GM23248 (cell line): ENCODE results near the gene KCTD5. TPM values are rescaled to one million over a fixed set of nuclear protein-coding genes. Genes with fewer than 3 reads are reported as not detected.

ENCODE experiments used
- DNase-seq: peaks from one replicate; pipeline ENCODE4 v3.0.0-alpha.2; 2015
- H2AFZ ChIP-seq: fragments of 200-600 bp; sonication (generic); 2 replicates; pipeline ENCODE4 v1.6.1; 2016; ENCODE audit warnings: antibody characterized with exemption
- H3F3A ChIP-seq: fragments of 200-600 bp; sonication (generic); 2 replicates; pipeline ENCODE4 v1.6.1; 2016; ENCODE audit warnings: mild to moderate bottlenecking, antibody characterized with exemption, mixed run types; ENCODE audit not compliant: insufficient read depth
- H3K27ac ChIP-seq: fragments of 200-600 bp; sonication (generic); 2 replicates; pipeline ENCODE4 v1.5.1; 2016; ENCODE audit warnings: mild to moderate bottlenecking
- H3K27me3 ChIP-seq: fragments of 200-600 bp; sonication (generic); replicated peaks from 2 replicates; pipeline ENCODE4 v1.6.1; 2016; ENCODE audit warnings: mild to moderate bottlenecking; ENCODE audit not compliant: insufficient read depth
- H3K36me3 ChIP-seq: fragments of 200-600 bp; sonication (generic); 2 replicates; pipeline ENCODE4 v1.6.1; 2016; ENCODE audit warnings: low read depth, mild to moderate bottlenecking
- H3K4me1 ChIP-seq: fragments of 200-600 bp; sonication (generic); 2 replicates; pipeline ENCODE4 v1.6.1; 2016; ENCODE audit warnings: mild to moderate bottlenecking; ENCODE audit not compliant: insufficient read depth
- H3K4me2 ChIP-seq: fragments of 200-600 bp; sonication (generic); one replicate; pipeline ENCODE4 v1.6.1; 2016; ENCODE audit warnings: mild to moderate bottlenecking; ENCODE audit not compliant: unreplicated experiment
- H3K4me3 ChIP-seq: fragments of 200-600 bp; sonication (generic); 2 replicates; pipeline ENCODE4 v1.5.1; 2016; ENCODE audit warnings: mild to moderate bottlenecking
- H3K79me2 ChIP-seq: fragments of 200-600 bp; sonication (generic); 2 replicates; pipeline ENCODE4 v1.6.1; 2016; ENCODE audit warnings: mild to moderate bottlenecking; ENCODE audit not compliant: insufficient read depth
- H3K9ac ChIP-seq: fragments of 200-600 bp; sonication (generic); 2 replicates; pipeline ENCODE4 v1.6.1; 2016; ENCODE audit warnings: mild to moderate bottlenecking
- H3K9me2 ChIP-seq: fragments of 200-600 bp; sonication (generic); 2 replicates; pipeline ENCODE4 v1.6.1; 2016; ENCODE audit warnings: mixed run types, mild to moderate bottlenecking, moderate library complexity; ENCODE audit not compliant: insufficient read depth
- H3K9me3 ChIP-seq: fragments of 200-600 bp; sonication (generic); one replicate; pipeline ENCODE4 v1.6.1; 2017; ENCODE audit warnings: low read depth
- H4K20me1 ChIP-seq: fragments of 200-600 bp; sonication (generic); 2 replicates; pipeline ENCODE4 v1.6.0; 2016; ENCODE audit not compliant: insufficient read depth
- EZH2 ChIP-seq: fragments of 200-600 bp; sonication (generic); IDR thresholded peaks from 2 replicates; pipeline ENCODE4 v1.6.1; 2018; ENCODE audit warnings: antibody characterized with exemption, mild to moderate bottlenecking; ENCODE audit not compliant: insufficient read depth, poor library complexity, severe bottlenecking
- EZH2phosphoT487 ChIP-seq: fragments of 200-600 bp; sonication (generic); IDR thresholded peaks from 2 replicates; pipeline ENCODE4 v1.6.1; 2018; ENCODE audit warnings: antibody characterized with exemption, moderate library complexity, mild to moderate bottlenecking, low read depth; ENCODE audit not compliant: insufficient read depth
- WGBS, 2 experiments: methylation state at CpG; one replicate each; pipeline ENCODE4 v1.1.6; 2015 to 2017; ENCODE audit warnings: low lambda C conversion rate in 2 of 2, low coverage in 1 of 2; ENCODE audit errors: missing lambda C conversion rate in 2 of 2; 5-methylcytosine and 5-hydroxymethylcytosine counted together
- in situ Hi-C: fragments of 300-500 bp; cut with MboI; formaldehyde crosslinking; loops from 2 replicates; pipeline ENCODE4 v1.15.0; 2020
- polyA plus RNA-seq: library from polyadenylated mRNA; unstranded; fragments of >200 nt; fragmentation: Nextera tagmentation; extraction: Ambion mirVana; gene quantifications from 2 replicates; pipeline ENCODE4 v1.2.1, GENCODE V29; 2016
- total RNA-seq: library from RNA; depleted of rRNA; stranded (reverse); fragments of >200 nt; shearing (Covaris generic); gene quantifications from 2 replicates; pipeline ENCODE4 v1.2.3, GENCODE V29; 2014

The KCTD5 gene
- total and polyA plus RNA-seq, 2 experiments from 2014 or later = 33.2 to 38.3 TPM

- Histone ChIP-seq H3K4me1 (no peaks in the 10 kb centered on the region), H3K9me3 (no peaks in the 10 kb centered on the region), H3K4me2 (no peak overlapping the region), H3K27me3 (no peaks in the 10 kb centered on the region), H3K4me3 (no peak overlapping the region), H3K79me2 (peaks cover 14% of the 10 kb centered on the region), H3K36me3 (no peaks in the 10 kb centered on the region), H3F3A (no peaks in the 10 kb centered on the region), H2AFZ (no peak overlapping the region), H3K9ac (no peak overlapping the region), H3K27ac (no peak overlapping the region), H4K20me1 (no peaks in the 10 kb centered on the region), H3K9me2 (no peaks in the 10 kb centered on the region)
- in situ Hi-C loops = no loop called here
- no peak for DNase-seq
- 94 to 95% methylated on average over 16 to 17 of the region's 17 CpGs for WGBS, 2 experiments
- TF ChIP-seq EZH2 = no peak
- no peak for TF ChIP-seq EZH2phosphoT487
Measured at GRCh38 chr16:2697401-2697948, 15.2 kb downstream of the KCTD5 start.

DNA sequence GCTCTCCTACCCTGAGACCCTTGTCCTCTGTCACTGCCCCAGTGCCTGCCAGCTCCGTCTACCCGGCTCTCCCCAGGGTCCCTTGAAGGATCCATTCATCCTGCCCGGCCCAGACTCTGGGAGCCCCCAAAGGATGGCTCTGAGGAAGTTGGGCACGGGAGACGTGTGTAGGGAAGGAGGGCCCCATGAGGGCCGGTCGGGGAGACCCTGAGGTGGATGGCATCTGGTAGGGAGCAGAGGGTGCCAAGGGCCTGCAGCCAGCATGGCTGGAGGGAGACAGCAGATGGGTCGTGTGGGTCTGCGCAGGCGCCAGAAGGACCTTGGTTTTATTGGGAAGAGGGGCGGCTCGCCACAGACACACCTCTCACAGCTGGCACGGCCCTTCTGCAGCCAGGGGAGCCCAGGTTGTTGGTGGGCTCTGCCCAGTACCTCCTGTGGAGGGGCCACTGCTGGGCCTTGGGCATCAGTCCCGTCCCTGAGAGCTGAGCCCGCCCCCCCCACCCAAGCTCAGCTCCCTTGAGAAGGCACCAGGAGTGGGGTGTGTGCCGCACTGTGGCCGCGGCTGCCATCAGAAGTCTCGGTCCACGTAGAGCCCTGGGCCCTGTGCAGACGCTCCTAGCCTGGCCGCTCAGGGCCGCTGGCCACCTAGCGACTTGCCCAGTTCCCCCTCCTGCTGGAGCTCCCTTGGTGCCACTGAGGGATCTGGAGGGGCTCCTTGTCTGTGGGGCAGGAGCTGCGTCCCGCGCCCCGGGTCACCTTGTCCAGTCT lies 16.0 kb downstream of the KCTD5 start:
- no peak overlapping the region for H2AFZ ChIP-seq
- no peaks in the 10 kb centered on the region for H3K27me3 ChIP-seq
- no peaks in the 10 kb centered on the region for H3K9me3 ChIP-seq
- no peaks in the 10 kb centered on the region for H3K36me3 ChIP-seq
- H3K79me2 ChIP-seq = peaks cover 6% of the 10 kb centered on the region
- in situ Hi-C loops = no loop called here
- H3K27ac ChIP-seq = no peak overlapping the region
- 94 to 95% methylated on average over 22 to 28 of the region's 28 CpGs for WGBS, 2 experiments
- no peaks in the 10 kb centered on the region for H3F3A ChIP-seq
- no peak overlapping the region for H3K9ac ChIP-seq
- no peak for DNase-seq
- H3K4me3 ChIP-seq = no peak overlapping the region
- H4K20me1 ChIP-seq = no peaks in the 10 kb centered on the region
- H3K4me2 ChIP-seq = no peak overlapping the region
- TF ChIP-seq EZH2 (no peak), EZH2phosphoT487 (no peak)
- H3K9me2 ChIP-seq = no peaks in the 10 kb centered on the region
- no peaks in the 10 kb centered on the region for H3K4me1 ChIP-seq

DNA sequence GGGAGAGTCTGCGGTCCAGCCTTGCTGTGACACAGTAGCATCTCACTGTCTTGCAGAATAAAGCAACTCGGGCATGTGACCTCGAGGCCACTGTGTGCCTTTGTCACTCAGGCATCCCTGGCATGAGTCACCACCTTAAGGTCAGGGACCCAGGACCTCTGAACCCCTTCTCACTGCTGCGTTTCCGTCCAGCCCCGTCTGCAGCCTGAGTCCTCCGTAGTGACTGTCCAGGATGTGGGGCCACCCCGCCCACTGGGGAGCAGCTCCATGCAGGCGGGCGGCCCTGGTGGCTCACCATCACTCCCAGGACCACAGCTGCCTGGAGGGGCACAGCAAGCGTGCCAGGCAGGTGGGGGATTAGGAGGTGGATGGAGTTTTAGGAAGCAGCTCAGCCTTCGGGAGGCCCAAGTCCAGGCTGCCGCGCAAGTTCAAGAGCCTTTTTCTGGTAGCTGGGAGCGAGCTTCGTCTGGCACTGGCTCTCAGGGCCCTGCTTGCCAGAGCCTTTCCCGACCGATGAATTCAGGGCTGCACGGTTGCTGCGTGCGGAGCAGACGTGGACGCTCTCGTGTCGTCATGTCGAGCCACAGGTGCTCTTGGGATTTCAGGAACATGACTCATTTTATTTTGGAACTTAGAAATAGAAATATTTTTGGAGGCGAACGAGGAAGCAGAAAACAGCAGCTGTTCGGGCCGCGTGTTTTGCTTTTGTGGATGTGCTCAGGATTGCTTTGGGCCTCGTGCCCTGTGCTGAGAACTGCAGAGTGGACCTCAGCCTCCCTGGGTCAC lies 16.8 kb downstream of the KCTD5 start:
- Histone ChIP-seq H2AFZ (no peak overlapping the region), H3K9me3 (no peaks in the 10 kb centered on the region), H3K36me3 (no peaks in the 10 kb centered on the region), H3F3A (no peaks in the 10 kb centered on the region), H3K4me3 (no peak overlapping the region), H3K27me3 (no peaks in the 10 kb centered on the region), H4K20me1 (no peaks in the 10 kb centered on the region), H3K79me2 (peaks cover 3% of the 10 kb centered on the region; the same call in 1 of the 2 replicates), H3K4me2 (no peak overlapping the region), H3K27ac (no peak overlapping the region), H3K9ac (no peak overlapping the region), H3K4me1 (no peaks in the 10 kb centered on the region), H3K9me2 (no peaks in the 10 kb centered on the region)
- in situ Hi-C loops = no loop called here
- DNase-seq = no peak
- TF ChIP-seq EZH2phosphoT487 (no peak), EZH2 (no peak)
- WGBS, 2 experiments = 89% methylated on average over 32 of the region's 32 CpGs

DNA sequence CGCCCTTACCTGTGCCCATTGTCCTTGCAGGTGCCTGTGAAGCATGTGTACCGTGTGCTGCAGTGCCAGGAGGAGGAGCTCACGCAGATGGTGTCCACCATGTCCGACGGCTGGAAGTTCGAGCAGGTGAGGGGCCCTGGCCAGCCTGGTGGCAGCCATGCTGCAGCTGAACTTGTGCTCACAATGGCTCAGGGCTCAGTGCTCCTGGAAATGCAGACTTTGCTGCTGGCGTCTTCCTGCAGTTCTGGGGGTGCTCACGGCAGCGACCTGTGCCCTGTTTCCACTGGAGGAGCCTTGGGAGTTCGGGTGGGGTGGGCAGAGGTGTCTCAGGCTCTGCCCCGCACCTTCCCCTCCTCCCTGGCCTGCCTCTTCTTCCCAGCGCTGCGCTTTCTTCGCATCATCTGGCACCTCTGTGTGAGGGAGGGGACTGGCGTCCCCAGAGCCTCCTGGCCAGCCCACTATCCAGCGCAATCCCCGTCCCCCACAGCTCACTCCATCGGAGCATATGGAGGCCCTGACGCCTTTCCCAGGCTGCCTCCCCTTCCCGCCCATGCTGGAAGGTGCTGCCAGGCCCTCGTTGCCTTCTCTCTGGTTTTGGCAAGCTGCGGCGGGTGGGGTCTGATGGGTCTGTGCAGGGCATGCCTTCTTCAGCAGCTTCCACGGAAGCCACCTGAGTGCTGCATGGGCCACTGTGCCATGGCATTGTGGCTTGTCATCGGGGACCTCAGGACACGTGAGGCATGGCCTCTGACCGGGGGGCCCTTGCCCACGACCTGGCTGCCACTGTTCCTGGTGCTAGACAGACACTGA lies 17.7 kb downstream of the KCTD5 start:
- H3K27me3 ChIP-seq = no peaks in the 10 kb centered on the region
- 88% methylated on average over 22 to 28 of the region's 28 CpGs for WGBS, 2 experiments
- no peaks in the 10 kb centered on the region for H3K4me1 ChIP-seq
- no peaks in the 10 kb centered on the region for H4K20me1 ChIP-seq
- no peak overlapping the region for H3K4me3 ChIP-seq
- no peak overlapping the region for H3K4me2 ChIP-seq
- no peak for TF ChIP-seq EZH2
- no peak for TF ChIP-seq EZH2phosphoT487
- in situ Hi-C loops = no loop called here
- no peaks in the 10 kb centered on the region for H3F3A ChIP-seq
- no peak overlapping the region for H2AFZ ChIP-seq
- no peaks in the 10 kb centered on the region for H3K9me2 ChIP-seq
- DNase-seq = no peak
- no peaks in the 10 kb centered on the region for H3K36me3 ChIP-seq
- no peaks in the 10 kb centered on the region for H3K9me3 ChIP-seq
- no peak overlapping the region for H3K27ac ChIP-seq
- H3K9ac ChIP-seq = no peak overlapping the region
- H3K79me2 ChIP-seq = peaks cover 3% of the 10 kb centered on the region; the same call in 1 of the 2 replicates
